ENCODE data around the gene ADCY1.

The ADCY1 gene

GRCh38 chr7:45681596-45682357, 107.6 kb downstream of the ADCY1 start:
- no peak for TF ChIP-seq CTCF (IDR thresholded peaks at IDR 0.05; ENCODE audit: low read depth, low read length)
- H3K4me3 ChIP-seq (ENCODE audit: low read depth, low read length): no peak overlapping the region

- no peak overlapping the region for H3K4me3 ChIP-seq (ENCODE audit: low read depth, low read length)
Observed at GRCh38 chr7:45682358-45682735, 108.2 kb downstream of the ADCY1 start.

GRCh38 chr7:45682836-45683555, 108.8 kb downstream of the ADCY1 start:
- H3K4me3 ChIP-seq (ENCODE audit: low read depth, low read length): no peak overlapping the region
- TF ChIP-seq CTCF (IDR thresholded peaks at IDR 0.05; ENCODE audit: low read depth, low read length): no peak

More at GRCh38 chr7:45682358-45682735, 108.2 kb downstream of the ADCY1 start:
- no peak for TF ChIP-seq CTCF (IDR thresholded peaks at IDR 0.05; ENCODE audit: low read depth, low read length)

- TF ChIP-seq CTCF (IDR thresholded peaks at IDR 0.05; ENCODE audit: low read depth, low read length): no peak
- H3K4me3 ChIP-seq (ENCODE audit: low read depth, low read length): no peak overlapping the region
Observed at GRCh38 chr7:45683556-45684148, 109.5 kb downstream of the ADCY1 start.

GRCh38 chr7:45684910-45685618, 110.9 kb downstream of the ADCY1 start:
- no peak for TF ChIP-seq CTCF (IDR thresholded peaks at IDR 0.05; ENCODE audit: low read depth, low read length)
- H3K4me3 ChIP-seq (ENCODE audit: low read depth, low read length): no peak overlapping the region

- no peak for TF ChIP-seq CTCF (IDR thresholded peaks at IDR 0.05; ENCODE audit: low read depth, low read length)
- no peak overlapping the region for H3K4me3 ChIP-seq (ENCODE audit: low read depth, low read length)
Observed at GRCh38 chr7:45685619-45686240, 111.6 kb downstream of the ADCY1 start.
